ENCODE results near the gene ZNF443. TPM values are rescaled to one million over a fixed set of nuclear protein-coding genes. Genes with fewer than 3 reads are reported as not detected.
A peak's percentile ranks its signal among the peaks of the same experiment; 100 is the strongest.
"Not testable (repeated sequence)": the region's sequence is repeated elsewhere in the genome, so short reads cannot be mapped to it uniquely, and the experiment has no call there.

The ZNF443 gene
- total RNA-seq, 1 donor = 2.5 TPM

- Histone ChIP-seq H3K27ac (ENCODE audit: low read depth, low read length) (no peak overlapping the region), H3K36me3 (ENCODE audit: insufficient read depth, low read length) (no peaks in the 10 kb centered on the region), H3K4me1 (ENCODE audit: insufficient read depth, low read length) (no peaks in the 10 kb centered on the region), H3K4me3 (ENCODE audit: insufficient read depth, low read length) (no peak overlapping the region), H3K4me2 (ENCODE audit: insufficient read depth, low read length) (no peak overlapping the region), H2AFZ (ENCODE audit: low read length) (no peak overlapping the region), H3K79me2 (ENCODE audit: insufficient read depth, low read length) (no peaks in the 10 kb centered on the region), H3K9me3 (ENCODE audit: low read depth, low read length) (peaks cover 11% of the 10 kb centered on the region), H3K27me3 (ENCODE audit: insufficient read depth, low read length) (no peaks in the 10 kb centered on the region), H4K20me1 (ENCODE audit: insufficient read depth, low read length) (no peaks in the 10 kb centered on the region)
- no peak for TF ChIP-seq CTCF (IDR thresholded peaks at IDR 0.05; ENCODE audit: extremely low read depth, low read depth, low read length)
- no peak for DNase-seq (ENCODE audit: insufficient read length, low spot score, missing footprints)
Measured at GRCh38 chr19:12453495-12453894, 12.7 kb upstream of the ZNF443 start.

- no peak overlapping the region for H3K4me3 ChIP-seq (ENCODE audit: insufficient read depth, low read length)
- H3K9me3 ChIP-seq (ENCODE audit: low read depth, low read length) = peaks cover 11% of the 10 kb centered on the region
- no peaks in the 10 kb centered on the region for H4K20me1 ChIP-seq (ENCODE audit: insufficient read depth, low read length)
- H3K4me2 ChIP-seq (ENCODE audit: insufficient read depth, low read length) = no peak overlapping the region
- no peak overlapping the region for H2AFZ ChIP-seq (ENCODE audit: low read length)
- no peaks in the 10 kb centered on the region for H3K27me3 ChIP-seq (ENCODE audit: insufficient read depth, low read length)
- no peaks in the 10 kb centered on the region for H3K4me1 ChIP-seq (ENCODE audit: insufficient read depth, low read length)
- H3K27ac ChIP-seq (ENCODE audit: low read depth, low read length) = no peak overlapping the region
- DNase-seq (ENCODE audit: insufficient read length, low spot score, missing footprints) = no peak
- no peaks in the 10 kb centered on the region for H3K79me2 ChIP-seq (ENCODE audit: insufficient read depth, low read length)
- H3K36me3 ChIP-seq (ENCODE audit: insufficient read depth, low read length) = no peaks in the 10 kb centered on the region
- no peak for TF ChIP-seq CTCF (IDR thresholded peaks at IDR 0.05; ENCODE audit: extremely low read depth, low read depth, low read length)
Measured at GRCh38 chr19:12450844-12451243, 10.0 kb upstream of the ZNF443 start.

GRCh38 chr19:12448808-12449207 is 8.0 kb upstream of the ZNF443 start:
- no peak for TF ChIP-seq CTCF (IDR thresholded peaks at IDR 0.05; ENCODE audit: extremely low read depth, low read depth, low read length)
- Histone ChIP-seq H4K20me1 (ENCODE audit: insufficient read depth, low read length) (no peaks in the 10 kb centered on the region), H3K4me3 (ENCODE audit: insufficient read depth, low read length) (no peak overlapping the region), H3K36me3 (ENCODE audit: insufficient read depth, low read length) (no peaks in the 10 kb centered on the region), H3K9me3 (ENCODE audit: low read depth, low read length) (peaks cover 11% of the 10 kb centered on the region), H3K27me3 (ENCODE audit: insufficient read depth, low read length) (no peaks in the 10 kb centered on the region), H3K4me2 (ENCODE audit: insufficient read depth, low read length) (no peak overlapping the region), H3K4me1 (ENCODE audit: insufficient read depth, low read length) (no peaks in the 10 kb centered on the region), H2AFZ (ENCODE audit: low read length) (no peak overlapping the region), H3K79me2 (ENCODE audit: insufficient read depth, low read length) (no peaks in the 10 kb centered on the region), H3K27ac (ENCODE audit: low read depth, low read length) (no peak overlapping the region)
- DNase-seq (ENCODE audit: insufficient read length, low spot score, missing footprints) = no peak

- Histone ChIP-seq H3K4me3 (ENCODE audit: insufficient read depth, low read length) (peak overlapping the region; percentile 85), H3K4me2 (ENCODE audit: insufficient read depth, low read length) (peak overlapping the region; percentile 84), H2AFZ (ENCODE audit: low read length) (peak overlapping the region; percentile 81)
- not testable (repeated sequence) for H3K36me3 ChIP-seq (ENCODE audit: insufficient read depth, low read length); H3K4me1 ChIP-seq (ENCODE audit: insufficient read depth, low read length); DNase-seq (ENCODE audit: insufficient read length, low spot score, missing footprints); H4K20me1 ChIP-seq (ENCODE audit: insufficient read depth, low read length); H3K27me3 ChIP-seq (ENCODE audit: insufficient read depth, low read length); H3K79me2 ChIP-seq (ENCODE audit: insufficient read depth, low read length); H3K9me3 ChIP-seq (ENCODE audit: low read depth, low read length); H3K27ac ChIP-seq (ENCODE audit: low read depth, low read length)
Measured at GRCh38 chr19:12439686-12440540, 908 bp downstream of the ZNF443 start.

DNA sequence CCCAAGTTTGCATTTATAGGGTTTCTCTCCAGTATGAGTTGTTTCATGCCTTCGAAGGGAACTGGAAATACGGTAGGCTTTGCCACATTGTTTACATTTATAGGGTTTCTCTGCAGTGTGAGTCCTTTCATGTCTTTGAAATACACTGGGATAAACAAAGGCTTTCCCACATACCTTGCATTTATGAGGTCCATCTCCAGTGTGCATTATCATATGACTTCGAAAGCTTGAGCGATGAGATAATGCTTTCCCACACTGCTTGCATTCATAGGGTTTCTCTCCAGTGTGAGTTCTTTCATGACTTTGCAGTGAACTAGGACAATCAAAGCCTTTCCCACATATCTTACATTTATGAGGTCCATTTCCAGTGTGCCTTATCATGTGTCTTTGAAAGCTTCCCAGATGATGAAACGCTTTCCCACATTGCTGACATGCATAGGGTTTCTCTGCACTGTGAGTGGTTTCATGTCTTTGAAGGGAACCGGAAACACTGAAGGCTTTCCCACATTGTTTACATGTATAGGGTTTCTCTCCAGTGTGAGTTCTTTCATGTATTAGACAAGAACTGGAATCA is 10.0 kb downstream of the ZNF443 start:
- H3K4me2 ChIP-seq (ENCODE audit: insufficient read depth, low read length); H3K79me2 ChIP-seq (ENCODE audit: insufficient read depth, low read length); H3K9me3 ChIP-seq (ENCODE audit: low read depth, low read length); H3K27me3 ChIP-seq (ENCODE audit: insufficient read depth, low read length); DNase-seq (ENCODE audit: insufficient read length, low spot score, missing footprints); H3K27ac ChIP-seq (ENCODE audit: low read depth, low read length); H2AFZ ChIP-seq (ENCODE audit: low read length); H3K4me3 ChIP-seq (ENCODE audit: insufficient read depth, low read length); H4K20me1 ChIP-seq (ENCODE audit: insufficient read depth, low read length); H3K4me1 ChIP-seq (ENCODE audit: insufficient read depth, low read length): not testable (repeated sequence)
- peaks cover 15% of the 10 kb centered on the region for H3K36me3 ChIP-seq (ENCODE audit: insufficient read depth, low read length)
